ENCODE data around the gene NKAPD1.

NKAPD1 gene

GRCh38 chr11:112123129-112123528 is 49.0 kb downstream of the NKAPD1 start:
- no peak for DNase-seq (ENCODE audit: low read depth)
- H3K4me3 ChIP-seq (ENCODE audit: low read depth, low read length) = no peak overlapping the region
- TF ChIP-seq CTCF (IDR thresholded peaks at IDR 0.05; ENCODE audit: low read depth, low read length, missing control alignments) = no peak

- TF ChIP-seq CTCF (IDR thresholded peaks at IDR 0.05; ENCODE audit: low read depth, low read length, missing control alignments) = no peak
- no peak overlapping the region for H3K4me3 ChIP-seq (ENCODE audit: low read depth, low read length)
- DNase-seq (ENCODE audit: low read depth) = no peak
Measured at GRCh38 chr11:112127056-112127455, 53.0 kb downstream of the NKAPD1 start.

- H3K4me3 ChIP-seq (ENCODE audit: low read depth, low read length) = no peak overlapping the region
- DNase-seq (ENCODE audit: low read depth) = no peak
- no peak for TF ChIP-seq CTCF (IDR thresholded peaks at IDR 0.05; ENCODE audit: low read depth, low read length, missing control alignments)
Measured at GRCh38 chr11:112128483-112129121, 54.5 kb downstream of the NKAPD1 start.

- H3K4me3 ChIP-seq (ENCODE audit: low read depth, low read length) = no peak overlapping the region
- no peak for DNase-seq (ENCODE audit: low read depth)
- TF ChIP-seq CTCF (IDR thresholded peaks at IDR 0.05; ENCODE audit: low read depth, low read length, missing control alignments) = no peak
Measured at GRCh38 chr11:112129656-112130055, 55.6 kb downstream of the NKAPD1 start.

GRCh38 chr11:112132737-112133136 is 58.6 kb downstream of the NKAPD1 start:
- no peak overlapping the region for H3K4me3 ChIP-seq (ENCODE audit: low read depth, low read length)
- no peak for DNase-seq (ENCODE audit: low read depth)
- no peak for TF ChIP-seq CTCF (IDR thresholded peaks at IDR 0.05; ENCODE audit: low read depth, low read length, missing control alignments)

GRCh38 chr11:112134473-112134872 is 60.4 kb downstream of the NKAPD1 start:
- no peak for TF ChIP-seq CTCF (IDR thresholded peaks at IDR 0.05; ENCODE audit: low read depth, low read length, missing control alignments)
- H3K4me3 ChIP-seq (ENCODE audit: low read depth, low read length) = no peak overlapping the region
- no peak for DNase-seq (ENCODE audit: low read depth)

Measured in GM12864 (cell line).